Breast epithelium (tissue), 4 donors: ENCODE data around the gene GPSM3. TPM values are rescaled to one million over a fixed set of nuclear protein-coding genes. Genes with fewer than 3 reads are reported as not detected.

Experiments used
- DNase-seq, 2 donors: peaks; one replicate each; pipeline ENCODE4 v3.0.0-alpha.2; 2019; ENCODE audit warnings: low spot score in 2 of 2
- H3K27ac ChIP-seq, 2 donors: fragments of 200-600 bp; sonication (generic) in 1 of 2; one replicate each; pipeline ENCODE4 v1.5.1; 2016 to 2019; ENCODE audit warnings: mild to moderate bottlenecking in 1 of 2
- H3K27me3 ChIP-seq, 2 donors: fragments of 200-600 bp; sonication (generic) in 1 of 2; one replicate each; pipeline versions ENCODE4 v1.5.1 to v1.6.0; 2017 to 2019; ENCODE audit warnings: control low read depth in 1 of 2, mild to moderate bottlenecking in 1 of 2
- H3K36me3 ChIP-seq: fragments of 200-600 bp; one replicate; pipeline ENCODE4 v1.5.1; 2019
- H3K4me1 ChIP-seq, 2 donors: fragments of 200-600 bp; sonication (generic); one replicate each; pipeline ENCODE4 v1.5.1; 2016 to 2019; ENCODE audit warnings: control low read depth in 1 of 2
- H3K4me3 ChIP-seq, 3 donors: fragments of 200-600 bp; sonication (generic); 1 replicate in 2 of 3; 2 replicates in 1 of 3; pipeline ENCODE4 v1.5.1; 2016 to 2019; ENCODE audit warnings: mild to moderate bottlenecking in 3 of 3, moderate library complexity in 2 of 3
- H3K9me3 ChIP-seq, 2 donors: fragments of 200-600 bp; sonication (generic) in 1 of 2; one replicate each; pipeline ENCODE4 v1.5.1; 2016 to 2019; ENCODE audit warnings: control low read depth in 1 of 2
- CTCF ChIP-seq, 3 donors: fragments of 450-650 bp; IDR thresholded peaks; one replicate each; pipeline ENCODE4 v1.5.1; 2016 to 2017; ENCODE audit warnings: antibody characterized with exemption in 3 of 3, mild to moderate bottlenecking in 3 of 3, moderate library complexity in 3 of 3
- POLR2A ChIP-seq: fragments of 450-650 bp; IDR thresholded peaks from one replicate; pipeline ENCODE4 v1.6.1; 2016; ENCODE audit warnings: antibody characterized with exemption, mild to moderate bottlenecking, moderate library complexity
- POLR2AphosphoS5 ChIP-seq, 3 donors: sonication (generic); formaldehyde crosslinking; IDR thresholded peaks; one replicate each; pipeline ENCODE4 v1.6.1; 2017; ENCODE audit warnings: antibody characterized with exemption in 3 of 3
- intact Hi-C: fragments of 100-400 bp; cut with DNase I; formaldehyde crosslinking; loops from one replicate; pipeline ENCODE4 v1.15.1; 2023; ENCODE audit warnings: low total_unique reads
- total RNA-seq, 3 donors: library from RNA; depleted of rRNA; stranded (reverse); fragments of >200 nt; gene quantifications; one replicate each; pipeline ENCODE4 v1.1.0, GENCODE V29; 2016

Gene GPSM3
- total RNA-seq, 3 donors from 2014 or later = 8.2 to 18.2 (median 11.3) TPM

GRCh38 chr6:32200711-32201475, 8.4 kb upstream of the GPSM3 start:
- H3K27me3 ChIP-seq = no peaks in the 10 kb centered on the region
- intact Hi-C loops = no loop called here
- no peak for DNase-seq
- H3K4me3 ChIP-seq = no peak overlapping the region
- TF ChIP-seq POLR2AphosphoS5 (IDR thresholded peaks at IDR 0.05) = no peak
- no peak for TF ChIP-seq CTCF (IDR thresholded peaks at IDR 0.05)
- TF ChIP-seq POLR2A = no peak
- H3K9me3 ChIP-seq = no peaks in the 10 kb centered on the region
- peaks cover 0 to 3% of the 10 kb centered on the region in 2 donors for H3K4me1 ChIP-seq
- no peaks in the 10 kb centered on the region for H3K36me3 ChIP-seq
- H3K27ac ChIP-seq = no peak overlapping the region

GRCh38 chr6:32198866-32199265, 6.4 kb upstream of the GPSM3 start:
- no peak overlapping the region for H3K27ac ChIP-seq

GRCh38 chr6:32198345-32198696, 5.9 kb upstream of the GPSM3 start:
- Histone ChIP-seq H3K27me3 (no peaks in the 10 kb centered on the region), H3K27ac (no peak overlapping the region), H3K36me3 (no peaks in the 10 kb centered on the region), H3K4me3 (no peak overlapping the region), H3K4me1 (peaks cover 3 to 6% of the 10 kb centered on the region in 2 donors), H3K9me3 (no peaks in the 10 kb centered on the region)
- intact Hi-C loops = no loop called here
- no peak for TF ChIP-seq POLR2AphosphoS5 (IDR thresholded peaks at IDR 0.05)
- no peak for TF ChIP-seq POLR2A
- TF ChIP-seq CTCF (IDR thresholded peaks at IDR 0.05) = no peak
- no peak for DNase-seq

More at GRCh38 chr6:32198866-32199265, 6.4 kb upstream of the GPSM3 start:
- DNase-seq = no peak
- no peaks in the 10 kb centered on the region for H3K27me3 ChIP-seq
- intact Hi-C loops = no loop called here
- no peaks in the 10 kb centered on the region for H3K9me3 ChIP-seq
- H3K4me3 ChIP-seq = no peak overlapping the region
- H3K4me1 ChIP-seq = peaks cover 3 to 6% of the 10 kb centered on the region in 2 donors
- TF ChIP-seq POLR2A (no peak), CTCF (IDR thresholded peaks at IDR 0.05) (no peak), POLR2AphosphoS5 (IDR thresholded peaks at IDR 0.05) (no peak)
- no peaks in the 10 kb centered on the region for H3K36me3 ChIP-seq

GRCh38 chr6:32196682-32197616, 4.5 kb upstream of the GPSM3 start:
- intact Hi-C loops = no loop called here

More at GRCh38 chr6:32196682-32197616, 4.5 kb upstream of the GPSM3 start:
- peak overlapping the region; percentile 100 for H3K27ac ChIP-seq
- no peaks in the 10 kb centered on the region for H3K27me3 ChIP-seq
- H3K4me1 ChIP-seq = peaks cover 3 to 6% of the 10 kb centered on the region in 2 donors
- H3K4me3 ChIP-seq = peak overlapping the region; percentile 73 to 92 (median 87)
- DNase-seq = peak in 1 of 2 donors; percentile 56
- TF ChIP-seq POLR2A (no peak), CTCF (IDR thresholded peaks at IDR 0.05) (peak in 1 of 3 donors; percentile 6), POLR2AphosphoS5 (IDR thresholded peaks at IDR 0.05) (no peak)
- no peaks in the 10 kb centered on the region for H3K9me3 ChIP-seq
- H3K36me3 ChIP-seq = no peaks in the 10 kb centered on the region
